Measurements from ENCODE around the gene SASH1.

SASH1 gene

DNA sequence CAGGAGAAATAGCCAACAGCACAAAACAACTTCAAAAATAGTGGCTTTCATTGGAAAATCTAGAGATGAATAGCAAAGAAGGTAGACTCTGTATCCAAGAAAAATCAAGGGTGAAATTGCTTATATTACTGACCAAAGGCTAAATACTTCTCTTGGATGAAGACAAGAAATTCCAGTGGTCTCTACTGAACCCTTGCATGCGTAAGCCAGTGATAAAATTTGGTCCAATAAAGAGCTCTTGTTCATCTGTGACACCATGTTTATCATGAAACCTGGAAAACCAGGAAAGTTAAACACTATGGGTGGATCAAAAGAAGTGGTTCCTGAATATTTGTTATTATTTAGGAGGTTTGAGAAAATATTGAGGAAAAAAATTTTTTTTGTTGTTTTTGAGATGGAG lies 25.6 kb upstream of the SASH1 start:
- CTCF ChIA-PET: interaction anchor here (0.5 kb wide), 1 partner anchor 1700 kb away, joined by 3 read pairs; no protein-coding TSS in a partner anchor
- Histone ChIP-seq H3K9me3 (ENCODE audit: control insufficient read depth, insufficient read depth, low read depth, low read length) (no peaks in the 10 kb centered on the region), H3K27ac (ENCODE audit: extremely low read depth, low read depth, low read length) (no peak overlapping the region), H3K4me1 (ENCODE audit: control insufficient read depth, insufficient read depth, low read length) (no peaks in the 10 kb centered on the region; the same call in 1 of the 2 replicates), H3K4me3 (ENCODE audit: low read depth, low read length) (no peak overlapping the region), H3K36me3 (ENCODE audit: control insufficient read depth in 2 of 2, insufficient read depth in 1 of 2, low read length in 2 of 2) (no peaks in the 10 kb centered on the region)
- TF ChIP-seq, protein P1, sequence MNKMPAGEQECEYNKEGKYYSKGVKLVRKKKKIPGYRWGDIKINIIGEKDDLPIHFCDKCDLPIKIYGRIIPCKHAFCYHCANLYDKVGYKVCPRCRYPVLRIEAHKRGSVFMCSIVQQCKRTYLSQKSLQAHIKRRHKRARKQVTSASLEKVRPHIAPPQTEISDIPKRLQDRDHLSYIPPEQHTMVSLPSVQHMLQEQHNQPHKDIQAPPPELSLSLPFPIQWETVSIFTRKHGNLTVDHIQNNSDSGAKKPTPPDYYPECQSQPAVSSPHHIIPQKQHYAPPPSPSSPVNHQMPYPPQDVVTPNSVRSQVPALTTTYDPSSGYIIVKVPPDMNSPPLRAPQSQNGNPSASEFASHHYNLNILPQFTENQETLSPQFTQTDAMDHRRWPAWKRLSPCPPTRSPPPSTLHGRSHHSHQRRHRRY (tag by site-specific recombination; IDR thresholded peaks at IDR 0.05): no peak
- TF ChIP-seq ZNF776 (tag by site-specific recombination; IDR thresholded peaks at IDR 0.05; ENCODE audit: borderline replicate concordance) (no peak), ZNF660 (tag by site-specific recombination; IDR thresholded peaks at IDR 0.05) (no peak), PRDM1 (tag by site-specific recombination; IDR thresholded peaks at IDR 0.05) (no peak), ZNF157 (tag by site-specific recombination; IDR thresholded peaks at IDR 0.05) (no peak), ZBTB1 (tag by site-specific recombination; IDR thresholded peaks at IDR 0.05) (no peak), SETDB1 (IDR thresholded peaks at IDR 0.05; ENCODE audit: insufficient read length, low read length) (no peak)
- TF ChIP-seq, protein P2, sequence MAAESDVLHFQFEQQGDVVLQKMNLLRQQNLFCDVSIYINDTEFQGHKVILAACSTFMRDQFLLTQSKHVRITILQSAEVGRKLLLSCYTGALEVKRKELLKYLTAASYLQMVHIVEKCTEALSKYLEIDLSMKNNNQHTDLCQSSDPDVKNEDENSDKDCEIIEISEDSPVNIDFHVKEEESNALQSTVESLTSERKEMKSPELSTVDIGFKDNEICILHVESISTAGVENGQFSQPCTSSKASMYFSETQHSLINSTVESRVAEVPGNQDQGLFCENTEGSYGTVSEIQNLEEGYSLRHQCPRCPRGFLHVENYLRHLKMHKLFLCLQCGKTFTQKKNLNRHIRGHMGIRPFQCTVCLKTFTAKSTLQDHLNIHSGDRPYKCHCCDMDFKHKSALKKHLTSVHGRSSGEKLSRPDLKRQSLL (tag by site-specific recombination; IDR thresholded peaks at IDR 0.05): no peak
- TF ChIP-seq, protein P3, sequence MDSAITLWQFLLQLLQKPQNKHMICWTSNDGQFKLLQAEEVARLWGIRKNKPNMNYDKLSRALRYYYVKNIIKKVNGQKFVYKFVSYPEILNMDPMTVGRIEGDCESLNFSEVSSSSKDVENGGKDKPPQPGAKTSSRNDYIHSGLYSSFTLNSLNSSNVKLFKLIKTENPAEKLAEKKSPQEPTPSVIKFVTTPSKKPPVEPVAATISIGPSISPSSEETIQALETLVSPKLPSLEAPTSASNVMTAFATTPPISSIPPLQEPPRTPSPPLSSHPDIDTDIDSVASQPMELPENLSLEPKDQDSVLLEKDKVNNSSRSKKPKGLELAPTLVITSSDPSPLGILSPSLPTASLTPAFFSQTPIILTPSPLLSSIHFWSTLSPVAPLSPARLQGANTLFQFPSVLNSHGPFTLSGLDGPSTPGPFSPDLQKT (IDR thresholded peaks at IDR 0.05; ENCODE audit: borderline replicate concordance, low read depth, low read length): no peak
- POLR2A ChIA-PET: no interaction called here

DNA sequence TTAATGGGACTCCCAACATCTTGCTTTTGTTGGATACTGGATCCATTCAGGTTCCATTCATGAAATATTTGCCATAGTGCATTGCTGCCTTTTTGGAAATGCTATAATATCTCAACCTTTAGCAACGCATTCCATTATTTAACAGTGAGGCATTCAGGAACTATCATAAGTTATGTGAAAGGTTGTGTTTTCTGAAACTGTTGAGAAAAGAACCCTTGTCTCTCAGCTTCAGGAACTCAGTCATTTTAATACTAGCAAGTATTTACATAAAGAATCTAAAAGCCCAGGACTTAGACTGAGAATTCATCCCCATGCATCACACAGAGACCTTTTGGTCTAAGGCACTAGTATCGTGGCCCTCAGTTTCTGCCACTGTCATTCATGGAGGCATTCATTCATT lies 24.9 kb upstream of the SASH1 start:
- Histone ChIP-seq H3K4me1 (ENCODE audit: control insufficient read depth, insufficient read depth, low read length) (no peaks in the 10 kb centered on the region), H3K4me3 (ENCODE audit: low read depth, low read length) (no peak overlapping the region), H3K27ac (ENCODE audit: extremely low read depth, low read depth, low read length) (no peak overlapping the region), H3K36me3 (ENCODE audit: control insufficient read depth in 2 of 2, insufficient read depth in 1 of 2, low read length in 2 of 2) (no peaks in the 10 kb centered on the region), H3K9me3 (ENCODE audit: control insufficient read depth, insufficient read depth, low read depth, low read length) (no peaks in the 10 kb centered on the region)
- ChIA-PET CTCF (interaction anchor here (0.6 kb wide), 1 partner anchor 1217 kb away, joined by 3 read pairs; no protein-coding TSS in a partner anchor), POLR2A (no interaction called here)
- TF ChIP-seq YY1 (tag by site-specific recombination; IDR thresholded peaks at IDR 0.05): no peak
- TF ChIP-seq ZFP41 (tag by site-specific recombination; IDR thresholded peaks at IDR 0.05; ENCODE audit: borderline replicate concordance): no peak
- TF ChIP-seq, protein P4, sequence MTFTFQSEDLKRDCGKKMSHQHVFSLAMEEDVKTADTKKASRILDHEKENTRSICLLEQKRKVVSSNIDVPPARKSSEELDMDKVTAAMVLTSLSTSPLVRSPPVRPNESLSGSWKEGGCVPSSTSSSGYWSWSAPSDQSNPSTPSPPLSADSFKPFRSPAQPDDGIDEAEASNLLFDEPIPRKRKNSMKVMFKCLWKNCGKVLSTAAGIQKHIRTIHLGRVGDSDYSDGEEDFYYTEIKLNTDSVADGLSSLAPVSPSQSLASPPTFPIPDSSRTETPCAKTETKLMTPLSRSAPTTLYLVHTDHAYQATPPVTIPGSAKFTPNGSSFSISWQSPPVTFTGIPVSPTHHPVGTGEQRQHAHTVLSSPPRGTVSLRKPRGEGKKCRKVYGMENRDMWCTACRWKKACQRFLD (tag by site-specific recombination; IDR thresholded peaks at IDR 0.05): no peak
- no peak for TF ChIP-seq ZNF341 (tag by site-specific recombination; IDR thresholded peaks at IDR 0.05; ENCODE audit: low read depth)
- TF ChIP-seq ZNF707 (tag by site-specific recombination; IDR thresholded peaks at IDR 0.05): no peak
- TF ChIP-seq ZBTB21 (tag by site-specific recombination; IDR thresholded peaks at IDR 0.05): no peak

DNA sequence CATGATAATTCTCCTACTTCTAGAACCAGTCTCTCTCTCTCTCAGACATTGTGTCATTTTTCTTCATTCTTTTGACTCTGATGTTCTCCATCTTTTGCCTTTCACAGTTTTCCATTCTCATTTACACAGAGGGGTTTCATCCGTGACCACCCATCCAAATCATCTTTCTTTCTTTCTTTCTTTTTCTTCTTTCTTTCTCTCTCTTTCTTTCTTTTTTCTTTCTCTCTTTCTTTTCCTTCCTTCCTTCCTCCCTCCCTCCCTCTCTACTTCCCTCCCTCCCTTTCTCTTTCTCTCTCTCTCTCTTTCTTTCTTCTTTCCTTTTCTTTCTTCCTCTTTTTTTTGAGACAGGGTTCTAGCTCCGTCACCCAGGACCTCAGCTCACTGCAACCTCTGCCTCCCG lies 19.9 kb upstream of the SASH1 start:
- Histone ChIP-seq H3K36me3 (ENCODE audit: control insufficient read depth in 2 of 2, insufficient read depth in 1 of 2, low read length in 2 of 2) (no peaks in the 10 kb centered on the region), H3K27ac (ENCODE audit: extremely low read depth, low read depth, low read length) (no peak overlapping the region), H3K9me3 (ENCODE audit: control insufficient read depth, insufficient read depth, low read depth, low read length) (no peaks in the 10 kb centered on the region), H3K4me3 (ENCODE audit: low read depth, low read length) (no peak overlapping the region), H3K4me1 (ENCODE audit: control insufficient read depth, insufficient read depth, low read length) (no peaks in the 10 kb centered on the region)
- ChIA-PET CTCF (no interaction called here), POLR2A (no interaction called here)
- TF ChIP-seq ZNF549 (tag by site-specific recombination; IDR thresholded peaks at IDR 0.05) (no peak), ZBTB21 (tag by site-specific recombination; IDR thresholded peaks at IDR 0.05) (no peak), TRIM28 (IDR thresholded peaks at IDR 0.05; ENCODE audit: borderline replicate concordance, low read length) (no peak), ZNF558 (tag by site-specific recombination; IDR thresholded peaks at IDR 0.05) (no peak), ZNF394 (tag by site-specific recombination; IDR thresholded peaks at IDR 0.05; ENCODE audit: borderline replicate concordance) (no peak), SCRT2 (tag by site-specific recombination; IDR thresholded peaks at IDR 0.05) (no peak)
- TF ChIP-seq, protein P5, sequence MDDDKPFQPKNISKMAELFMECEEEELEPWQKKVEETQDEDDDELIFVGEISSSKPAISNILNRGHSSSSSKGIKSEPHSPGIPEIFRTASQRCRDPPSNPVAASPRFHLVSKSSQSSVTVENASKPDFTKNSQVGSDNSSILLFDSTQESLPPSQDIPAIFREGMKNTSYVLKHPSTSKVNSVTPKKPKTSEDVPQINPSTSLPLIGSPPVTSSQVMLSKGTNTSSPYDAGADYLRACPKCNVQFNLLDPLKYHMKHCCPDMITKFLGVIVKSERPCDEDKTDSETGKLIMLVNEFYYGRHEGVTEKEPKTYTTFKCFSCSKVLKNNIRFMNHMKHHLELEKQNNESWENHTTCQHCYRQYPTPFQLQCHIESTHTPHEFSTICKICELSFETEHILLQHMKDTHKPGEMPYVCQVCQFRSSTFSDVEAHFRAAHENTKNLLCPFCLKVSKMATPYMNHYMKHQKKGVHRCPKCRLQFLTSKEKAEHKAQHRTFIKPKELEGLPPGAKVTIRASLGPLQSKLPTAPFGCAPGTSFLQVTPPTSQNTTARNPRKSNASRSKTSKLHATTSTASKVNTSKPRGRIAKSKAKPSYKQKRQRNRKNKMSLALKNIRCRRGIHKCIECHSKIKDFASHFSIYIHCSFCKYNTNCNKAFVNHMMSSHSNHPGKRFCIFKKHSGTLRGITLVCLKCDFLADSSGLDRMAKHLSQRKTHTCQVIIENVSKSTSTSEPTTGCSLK (tag by site-specific recombination; IDR thresholded peaks at IDR 0.05): no peak
- TF ChIP-seq, protein P6, sequence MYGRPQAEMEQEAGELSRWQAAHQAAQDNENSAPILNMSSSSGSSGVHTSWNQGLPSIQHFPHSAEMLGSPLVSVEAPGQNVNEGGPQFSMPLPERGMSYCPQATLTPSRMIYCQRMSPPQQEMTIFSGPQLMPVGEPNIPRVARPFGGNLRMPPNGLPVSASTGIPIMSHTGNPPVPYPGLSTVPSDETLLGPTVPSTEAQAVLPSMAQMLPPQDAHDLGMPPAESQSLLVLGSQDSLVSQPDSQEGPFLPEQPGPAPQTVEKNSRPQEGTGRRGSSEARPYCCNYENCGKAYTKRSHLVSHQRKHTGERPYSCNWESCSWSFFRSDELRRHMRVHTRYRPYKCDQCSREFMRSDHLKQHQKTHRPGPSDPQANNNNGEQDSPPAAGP (tag by site-specific recombination; IDR thresholded peaks at IDR 0.05): no peak
- TF ChIP-seq, protein P7, sequence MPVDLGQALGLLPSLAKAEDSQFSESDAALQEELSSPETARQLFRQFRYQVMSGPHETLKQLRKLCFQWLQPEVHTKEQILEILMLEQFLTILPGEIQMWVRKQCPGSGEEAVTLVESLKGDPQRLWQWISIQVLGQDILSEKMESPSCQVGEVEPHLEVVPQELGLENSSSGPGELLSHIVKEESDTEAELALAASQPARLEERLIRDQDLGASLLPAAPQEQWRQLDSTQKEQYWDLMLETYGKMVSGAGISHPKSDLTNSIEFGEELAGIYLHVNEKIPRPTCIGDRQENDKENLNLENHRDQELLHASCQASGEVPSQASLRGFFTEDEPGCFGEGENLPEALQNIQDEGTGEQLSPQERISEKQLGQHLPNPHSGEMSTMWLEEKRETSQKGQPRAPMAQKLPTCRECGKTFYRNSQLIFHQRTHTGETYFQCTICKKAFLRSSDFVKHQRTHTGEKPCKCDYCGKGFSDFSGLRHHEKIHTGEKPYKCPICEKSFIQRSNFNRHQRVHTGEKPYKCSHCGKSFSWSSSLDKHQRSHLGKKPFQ (tag by site-specific recombination; IDR thresholded peaks at IDR 0.05): no peak

Measured in HEK293 (cell line).